Activated T-cell treated with anti-CD3 and anti-CD28 coated beads for 1 hour (primary cell): Measurements from ENCODE around the gene LRRC25.
"Not testable (repeated sequence)": the region's sequence is repeated elsewhere in the genome, so short reads cannot be mapped to it uniquely, and the experiment has no call there.

Experiments used
- DNase-seq: peaks from one replicate; pipeline ENCODE4 v3.0.0-alpha.2; 2020; ENCODE audit warnings: low read depth

LRRC25 gene

DNA sequence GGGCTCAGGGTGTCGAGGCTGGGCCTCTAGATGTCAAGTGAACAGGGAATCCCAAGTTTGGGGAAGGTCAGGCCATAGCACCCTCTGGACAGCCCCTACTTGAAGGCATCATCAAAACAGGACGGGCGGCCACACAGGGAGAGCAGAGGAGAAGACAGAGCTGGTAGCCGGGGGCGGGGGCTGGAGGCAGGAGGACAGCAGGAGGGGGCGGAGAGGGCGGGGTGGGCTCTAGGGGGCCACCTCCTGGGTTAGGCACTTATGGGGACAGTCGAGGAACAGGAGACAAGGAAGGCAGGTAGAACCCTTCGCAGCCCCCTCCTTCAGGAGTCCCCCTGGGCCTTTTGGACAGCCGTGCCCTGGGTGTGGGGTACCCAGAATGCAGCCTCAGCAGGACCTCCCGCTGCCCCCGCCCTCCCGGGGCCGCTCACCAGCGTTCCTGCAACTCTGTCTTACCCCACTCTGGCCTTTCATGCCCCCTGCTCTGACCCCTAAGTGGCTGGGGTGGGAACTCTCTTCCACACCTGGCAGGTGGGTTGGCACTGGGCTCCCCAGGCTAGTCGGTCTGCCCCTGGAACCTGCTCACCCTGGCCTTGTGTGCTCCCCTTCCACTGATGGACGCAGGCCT lies 27.6 kb upstream of the LRRC25 start:
- no peak for DNase-seq

DNA sequence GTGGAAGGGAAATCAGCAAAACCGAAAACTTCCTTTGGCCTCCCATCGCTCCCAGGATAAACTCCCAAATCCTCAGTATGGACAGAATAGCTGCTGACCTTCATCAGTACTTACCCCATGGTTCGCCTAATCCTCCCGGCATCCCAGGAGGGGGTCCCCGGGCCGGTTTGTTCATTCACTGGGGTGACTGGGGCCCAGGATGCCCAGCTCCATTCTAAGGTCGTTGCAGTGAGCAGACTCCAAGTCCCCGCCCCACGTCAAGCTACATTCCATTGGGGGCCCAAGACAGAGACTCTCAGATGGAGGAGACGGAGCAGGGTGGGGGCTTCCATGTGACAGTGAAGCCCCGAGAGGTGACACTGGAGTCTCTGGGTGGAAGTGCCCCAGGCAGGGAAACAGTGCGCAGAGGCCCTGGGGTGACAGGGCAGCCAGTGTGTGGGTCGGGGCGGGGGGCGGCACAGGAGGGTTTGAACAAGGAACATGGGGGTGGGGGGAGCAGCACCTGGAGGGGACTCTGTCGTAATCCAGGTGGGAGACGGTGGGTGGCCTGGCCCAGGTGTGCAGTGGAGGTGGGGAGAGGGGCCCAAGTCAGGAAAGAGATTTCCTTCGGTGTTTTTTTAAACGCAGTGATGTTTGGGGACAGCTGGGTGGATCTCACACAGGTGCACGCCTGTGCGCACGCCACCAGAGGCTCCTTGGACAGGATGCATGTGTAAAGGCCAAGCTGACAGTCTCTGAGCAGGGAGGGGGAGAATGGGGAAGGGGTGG lies 26.9 kb upstream of the LRRC25 start:
- no peak for DNase-seq

DNA sequence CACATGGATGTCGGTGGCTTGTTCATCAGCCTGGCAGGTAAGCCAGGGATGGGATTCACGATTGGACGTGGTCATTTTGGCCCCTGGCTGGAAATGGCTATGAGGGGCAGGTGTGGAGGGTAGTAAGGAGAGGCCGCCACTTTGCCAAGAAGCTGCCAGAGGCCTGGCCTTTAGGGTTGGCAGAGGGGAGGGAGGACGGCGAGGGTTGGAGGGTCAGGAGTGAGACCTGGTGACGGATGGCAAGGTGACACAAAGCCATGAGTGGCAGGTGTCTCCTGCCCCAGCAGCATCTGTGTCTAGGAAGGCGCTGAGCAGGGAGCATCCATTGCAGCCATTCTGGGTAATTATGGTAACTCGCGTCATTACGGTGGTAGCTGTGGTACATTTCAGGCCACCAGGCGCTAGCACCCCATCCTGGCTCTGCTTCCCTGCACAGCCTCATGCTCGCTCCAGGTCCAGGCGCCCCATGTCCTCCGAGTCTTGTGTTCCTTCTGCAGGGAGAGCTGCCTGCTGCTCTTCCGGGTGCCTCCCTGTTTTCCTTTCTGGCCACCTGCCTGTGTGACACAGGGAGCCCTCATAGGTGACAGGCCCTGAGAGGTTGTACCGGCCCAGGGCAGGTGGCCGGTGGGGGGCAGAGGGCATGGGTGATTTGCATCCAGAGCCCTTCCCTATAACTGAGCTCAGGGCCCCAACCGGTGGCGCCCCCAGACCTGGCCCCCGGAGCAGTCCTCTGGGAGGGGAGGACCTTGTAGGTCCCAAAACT lies 26.0 kb upstream of the LRRC25 start:
- DNase-seq = no peak

DNA sequence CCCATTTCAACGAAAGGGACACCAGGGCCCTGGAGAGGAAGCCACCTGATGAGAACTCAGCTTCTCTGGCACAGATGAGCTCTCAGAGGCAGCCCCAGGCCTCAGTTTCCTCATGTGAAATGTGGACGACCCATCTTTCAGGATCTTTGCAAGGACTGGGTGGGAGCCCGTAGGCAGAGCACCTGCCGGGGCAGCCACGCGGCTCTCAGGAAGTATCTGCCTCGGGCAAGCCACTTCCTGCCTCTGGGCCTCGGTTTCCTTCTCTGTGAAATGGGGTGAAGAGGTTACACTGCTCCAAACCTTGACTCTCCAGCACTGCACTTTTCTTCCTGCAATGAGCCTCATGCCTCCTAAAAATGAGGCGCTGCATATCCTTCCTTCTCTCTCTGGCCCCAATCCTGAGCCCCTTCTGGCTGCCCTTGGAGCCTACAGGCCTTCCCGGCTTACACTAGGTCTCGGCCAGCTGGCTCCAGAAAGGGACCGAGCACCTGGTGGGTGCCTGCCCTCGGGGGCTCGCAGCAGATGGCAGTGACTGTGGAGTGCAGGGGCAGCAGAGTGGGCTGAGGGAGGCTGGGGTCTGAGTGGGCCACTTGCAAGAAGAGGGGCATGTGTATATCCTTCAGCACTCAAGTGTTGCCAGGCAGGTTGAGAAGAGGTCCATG lies 25.2 kb upstream of the LRRC25 start:
- DNase-seq = no peak

DNA sequence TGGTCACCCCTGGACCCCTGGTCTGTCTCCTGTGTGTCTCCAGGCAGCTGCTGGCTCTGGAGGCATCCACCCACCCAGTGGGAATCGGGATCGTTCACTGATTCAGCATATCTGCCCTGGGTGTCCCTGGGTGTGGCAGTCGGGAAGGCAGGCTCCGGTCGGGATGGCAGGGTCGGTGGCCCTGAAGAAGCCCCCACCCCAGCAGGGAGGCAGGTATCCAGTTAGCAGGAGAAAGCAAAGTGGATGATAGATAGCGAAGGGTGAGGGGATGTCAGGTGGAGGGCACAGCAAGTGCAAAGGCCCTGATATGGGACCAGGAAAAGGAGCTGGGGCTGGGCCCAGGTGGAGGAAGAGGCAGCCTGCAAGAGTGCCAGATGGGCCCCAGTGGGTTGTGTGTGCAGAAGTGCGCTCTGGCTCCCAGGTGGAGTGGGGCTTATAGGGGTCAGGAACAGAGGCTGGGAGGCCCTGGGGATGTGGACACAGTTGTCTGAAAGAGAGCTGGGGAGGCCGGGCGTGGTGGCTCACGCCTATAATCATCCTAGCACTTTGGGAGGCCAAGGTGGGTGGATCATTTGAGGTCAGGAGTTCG lies 24.0 kb upstream of the LRRC25 start:
- DNase-seq = no peak

DNA sequence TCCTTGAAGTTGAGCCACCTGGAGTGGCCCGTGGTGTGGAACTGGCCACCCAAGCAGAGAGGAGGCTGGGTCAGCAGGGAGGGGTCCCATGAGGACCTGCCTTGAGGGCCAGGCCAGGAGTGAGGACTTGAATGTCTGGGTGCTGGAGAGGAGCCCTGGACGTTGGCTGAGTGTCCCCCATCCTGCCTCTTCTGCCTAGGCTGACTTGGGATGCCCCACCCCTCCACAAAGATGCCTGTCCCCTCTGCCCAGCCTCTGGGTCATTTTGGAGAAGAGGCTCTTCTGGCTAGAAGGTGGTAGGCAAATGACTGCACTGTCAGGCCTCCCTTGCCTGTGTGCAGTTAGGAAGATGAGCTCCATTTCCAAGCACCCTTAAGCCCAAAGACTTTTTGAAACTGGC lies 23.5 kb upstream of the LRRC25 start:
- no peak for DNase-seq

DNA sequence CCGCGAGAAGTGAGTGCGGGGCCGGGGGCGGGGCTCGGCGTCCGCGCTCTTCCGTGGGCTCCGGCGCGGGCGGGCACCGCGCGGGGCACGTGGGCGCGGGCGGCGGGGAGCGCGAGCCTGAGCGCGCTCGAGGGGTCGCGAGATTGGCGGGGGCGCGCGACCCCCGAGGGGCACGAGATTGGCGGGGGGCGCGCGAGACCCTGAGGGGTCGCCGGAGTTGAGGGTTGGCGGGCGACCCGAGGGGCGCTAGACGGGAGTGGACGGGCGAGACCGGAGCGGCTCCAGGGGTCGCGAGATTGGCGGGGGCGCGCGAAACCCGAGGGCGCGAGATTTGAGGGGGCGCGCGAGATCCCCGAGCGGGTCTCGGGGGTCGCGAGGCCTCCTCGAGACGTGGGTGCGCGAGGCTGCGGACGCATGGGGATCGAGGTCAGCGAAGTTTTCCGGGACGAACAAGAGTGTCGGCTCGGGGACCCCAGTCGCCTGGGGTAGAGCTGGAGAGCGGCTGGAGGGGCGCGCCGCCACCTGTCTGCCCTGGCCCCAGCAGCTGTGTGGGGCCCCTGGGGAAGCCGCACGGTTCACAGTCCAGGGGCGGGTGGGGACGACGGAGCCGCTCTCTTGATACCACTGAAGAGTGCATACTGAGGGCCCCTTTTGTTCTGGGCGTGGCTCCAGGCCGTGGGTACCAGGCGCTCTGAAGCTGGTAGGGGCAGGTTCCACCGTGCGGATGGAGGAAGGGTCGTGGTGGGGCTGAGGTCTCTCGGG lies 22.5 kb upstream of the LRRC25 start:
- DNase-seq = no peak

DNA sequence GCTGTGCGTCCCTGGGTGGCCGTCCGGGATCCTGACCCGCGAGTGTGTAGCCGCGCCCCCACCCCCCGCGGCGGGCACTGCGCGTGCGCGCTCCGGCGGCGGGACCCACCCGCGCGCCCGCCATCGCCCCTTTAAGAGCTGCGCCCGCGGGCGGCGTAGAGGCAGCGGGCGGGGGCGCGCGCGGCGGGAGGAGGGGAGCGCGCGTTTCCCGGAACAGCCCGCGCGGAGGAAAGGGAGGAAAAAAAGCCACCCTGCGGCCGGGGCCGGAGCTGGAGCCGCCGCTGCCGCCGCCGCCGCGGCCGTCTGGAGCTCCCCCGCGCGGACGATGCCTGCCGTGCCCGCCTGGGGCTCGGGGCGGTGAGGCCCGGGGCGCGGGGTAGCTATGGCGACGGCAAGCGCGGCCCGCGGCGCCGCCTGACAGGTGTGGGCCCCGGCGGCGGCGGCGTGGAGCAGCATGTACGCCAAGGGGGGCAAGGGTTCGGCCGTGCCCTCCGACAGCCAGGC lies 21.8 kb upstream of the LRRC25 start, which contains the start of gene SSBP4:
SSBP4 (plus strand) TSS at position 204 of the 504 bp plus-strand sequence; CDS start at position 455, 251 bp downstream.
- peak; percentile 54 for DNase-seq

DNA sequence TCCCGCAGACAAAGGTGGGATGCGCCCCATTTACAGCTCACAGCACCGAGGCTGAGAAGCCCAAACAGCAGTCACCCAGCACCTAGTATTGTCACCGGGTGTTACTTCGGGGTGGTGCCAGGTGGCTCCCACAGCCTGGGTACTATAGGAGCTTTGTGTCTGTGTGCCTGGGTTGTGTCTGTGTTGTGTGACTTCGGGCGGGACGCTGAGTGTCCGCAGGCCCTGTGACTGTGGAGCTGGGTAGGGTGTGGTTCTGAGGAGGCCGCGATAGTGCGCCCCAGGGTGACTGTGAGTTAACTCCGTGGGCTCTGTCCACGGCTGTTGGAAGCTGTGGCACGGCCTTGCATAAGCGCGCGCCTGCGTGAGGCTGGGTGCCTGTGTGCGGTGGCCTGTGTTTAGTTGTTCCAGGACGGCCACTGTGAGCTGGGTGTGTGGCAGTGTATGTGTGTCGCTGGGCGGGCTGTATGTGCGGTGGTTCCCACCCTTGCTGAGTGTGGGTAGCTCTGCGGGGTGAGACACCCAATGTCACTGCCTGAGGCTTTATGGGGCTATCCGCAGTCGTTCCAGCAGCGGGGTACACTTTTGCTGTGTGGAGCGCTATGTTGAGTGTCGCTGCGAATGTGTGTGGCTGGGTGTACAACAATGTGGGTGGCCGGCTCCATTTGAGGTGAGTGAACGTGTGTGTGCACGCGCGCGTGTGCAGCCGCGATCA lies 21.2 kb upstream of the LRRC25 start:
- DNase-seq = no peak

DNA sequence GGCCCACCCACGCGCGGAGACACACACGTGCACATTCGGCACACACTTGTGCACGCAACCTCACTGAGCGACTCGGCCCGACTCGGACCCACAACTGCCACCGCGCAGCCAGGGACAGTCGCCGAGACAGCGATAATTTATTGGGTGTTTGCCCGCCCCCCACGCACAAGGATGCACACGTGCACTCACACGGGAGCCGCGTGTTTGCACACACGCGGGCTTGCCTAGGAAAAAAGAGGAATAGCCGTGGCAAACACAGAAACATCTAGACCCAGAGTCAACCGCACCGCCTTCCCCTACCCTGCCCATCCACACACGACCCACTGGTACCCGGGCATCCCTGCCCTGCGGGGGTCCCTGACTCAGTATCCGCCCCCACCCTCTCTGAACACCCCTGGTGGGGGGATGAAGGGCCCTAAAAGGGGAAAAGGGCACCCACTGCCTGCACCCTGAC lies 20.6 kb upstream of the LRRC25 start:
- no peak for DNase-seq

DNA sequence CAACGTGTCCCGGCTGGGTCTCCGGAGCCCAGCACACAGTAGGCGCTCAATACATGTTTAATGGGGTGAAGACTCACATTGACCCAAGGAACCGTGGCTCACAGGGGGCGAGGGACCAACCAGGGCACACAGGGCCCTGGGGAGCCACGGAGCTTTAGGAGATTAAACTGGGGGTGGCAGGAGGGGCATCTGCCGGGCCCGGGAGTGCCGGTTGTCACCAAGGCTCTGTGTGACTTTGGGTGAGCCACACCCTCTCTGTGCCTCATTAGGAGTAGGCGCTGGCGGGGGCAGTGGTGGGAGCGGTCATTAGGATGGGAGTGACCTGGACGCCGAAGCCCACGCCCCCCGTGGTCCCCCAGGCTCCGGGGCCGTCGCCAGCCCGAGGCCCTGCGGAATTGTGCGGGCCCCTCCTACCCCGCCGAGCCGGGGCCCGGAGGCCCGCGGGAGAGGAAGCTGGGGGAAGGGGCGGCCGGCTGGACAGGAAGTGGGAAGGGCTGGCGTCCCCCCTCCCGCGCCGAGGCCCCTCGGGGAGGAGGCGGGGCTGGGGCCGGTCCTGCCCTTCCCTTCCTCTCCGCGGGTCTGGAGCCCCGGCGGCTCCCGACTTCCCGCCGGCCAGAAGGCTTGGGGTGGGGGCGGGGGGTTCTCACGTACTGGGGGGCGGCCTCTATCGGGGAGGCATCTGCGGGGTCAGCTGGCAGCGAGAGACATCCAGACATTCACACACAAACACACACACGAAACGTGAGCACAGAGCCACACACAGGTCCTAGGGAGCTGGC lies 20.0 kb upstream of the LRRC25 start:
- DNase-seq = no peak

DNA sequence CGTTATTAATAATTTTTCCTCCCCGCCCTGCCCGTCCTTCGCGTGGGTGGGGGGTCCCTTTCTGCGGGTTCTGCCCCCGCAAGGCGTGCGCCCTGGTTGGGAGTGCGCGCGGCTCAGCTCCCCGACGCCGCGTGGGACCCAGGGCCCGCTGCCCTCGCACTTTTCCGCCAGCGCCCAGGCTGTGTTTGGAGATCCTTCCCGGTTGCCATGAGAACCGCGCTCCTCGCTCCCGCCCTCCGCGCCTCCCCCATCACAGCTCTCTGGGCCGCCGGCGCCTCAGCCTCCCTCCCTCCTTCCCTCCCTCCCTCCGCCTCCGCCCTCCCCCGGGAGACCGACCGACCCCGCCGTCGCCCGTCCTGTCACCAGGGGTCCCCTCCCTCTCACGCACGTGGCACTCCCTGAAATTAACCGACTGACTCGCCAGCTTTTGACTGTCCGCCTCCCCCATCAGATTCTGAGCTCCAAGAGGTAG lies 19.4 kb upstream of the LRRC25 start:
- no peak for DNase-seq

DNA sequence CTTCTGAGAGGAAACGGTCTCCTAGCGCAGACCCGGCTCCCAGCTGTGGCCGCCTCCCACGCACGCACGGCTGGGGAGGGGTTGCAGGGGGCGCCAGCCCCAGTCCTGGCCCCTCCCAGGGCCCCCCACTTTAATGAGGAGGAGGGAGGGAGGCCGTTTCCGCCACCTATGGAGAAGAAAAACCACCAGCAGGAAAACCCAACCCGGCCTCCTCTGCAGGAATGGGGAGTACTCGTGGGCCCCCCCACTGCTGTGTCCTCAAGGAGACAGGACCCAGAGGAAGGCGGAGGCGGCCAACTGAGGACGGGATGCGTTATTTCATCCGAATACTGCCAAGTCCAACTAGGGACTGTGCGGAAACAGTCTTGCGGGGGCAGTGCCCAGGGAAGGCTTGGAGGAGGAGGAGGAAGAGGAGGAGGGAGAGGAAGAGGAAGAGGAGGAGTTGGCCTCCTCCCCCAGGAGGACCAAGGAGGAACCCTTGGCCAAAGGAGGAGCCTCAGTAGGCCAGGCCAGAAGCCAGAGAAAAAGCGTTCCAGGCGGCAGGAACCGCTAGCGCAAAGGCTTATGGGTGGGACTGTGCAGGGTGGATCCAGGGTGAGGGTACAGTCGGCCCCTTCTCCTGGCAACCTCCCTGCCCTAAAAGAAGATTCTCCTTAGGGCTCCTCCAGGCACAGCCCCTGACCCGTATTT lies 17.9 kb upstream of the LRRC25 start:
- DNase-seq = no peak

DNA sequence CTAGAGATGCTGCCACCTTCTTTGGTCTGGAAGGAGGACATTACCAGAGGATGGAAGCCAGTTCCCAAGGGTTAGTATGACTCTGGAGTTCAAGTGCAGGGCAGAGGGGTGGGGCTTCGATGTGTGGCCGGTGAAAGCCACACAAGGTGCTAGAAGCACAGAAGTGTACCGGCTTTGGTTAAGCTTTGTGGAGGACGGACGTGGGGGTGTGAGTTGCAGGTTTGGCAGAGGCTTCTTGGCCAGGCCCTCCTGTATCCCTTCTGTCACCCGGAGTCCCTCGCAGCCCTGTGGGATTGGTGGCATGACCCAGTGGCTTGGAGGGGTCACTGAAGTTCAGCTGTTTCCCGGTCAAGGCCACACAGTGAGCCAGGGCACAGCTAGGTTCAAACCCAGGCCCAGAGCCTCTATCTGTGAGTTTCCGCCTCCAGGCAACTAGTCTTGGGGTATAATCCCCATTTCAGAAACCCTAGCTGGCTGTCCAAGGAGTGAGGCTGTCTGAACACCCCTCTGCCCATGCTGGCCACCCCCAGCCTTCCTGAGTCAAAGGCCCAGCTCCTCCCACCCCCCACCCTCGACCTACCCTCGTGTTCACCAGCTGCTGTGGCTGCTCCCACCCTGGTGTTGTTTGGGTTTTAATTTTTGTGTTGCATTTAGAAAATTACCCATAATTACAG lies 17.2 kb upstream of the LRRC25 start:
- DNase-seq = no peak

DNA sequence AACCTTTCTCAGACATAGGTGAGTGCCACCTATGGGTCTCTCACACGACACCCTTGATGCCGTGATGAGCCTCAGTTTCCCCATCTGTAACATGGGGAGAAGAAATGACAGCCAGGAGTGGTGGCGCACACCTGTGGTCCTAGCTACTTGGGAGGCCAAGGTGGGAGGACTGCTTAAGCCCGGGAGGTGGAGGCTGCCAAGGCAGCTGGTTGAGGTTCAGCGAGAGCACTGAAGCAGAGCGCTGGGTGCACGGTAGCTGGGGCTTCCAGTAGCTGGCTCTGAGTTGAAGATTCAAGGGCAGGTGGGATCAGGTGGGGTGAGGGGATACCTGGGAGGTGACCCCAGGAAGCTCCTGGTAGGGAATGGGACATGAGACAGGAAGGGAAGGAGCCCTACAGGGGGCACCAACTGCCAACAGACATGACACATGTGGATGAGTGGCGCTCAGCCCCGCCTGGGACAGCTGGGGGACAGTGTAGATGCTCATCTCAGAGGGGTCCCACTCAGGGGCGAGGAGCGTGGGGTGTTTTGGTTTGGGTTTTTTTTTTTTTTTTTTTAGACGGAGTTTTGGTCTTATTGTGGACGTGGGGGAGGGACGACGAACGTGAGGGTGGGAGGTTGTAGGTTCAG lies 15.3 kb upstream of the LRRC25 start:
- DNase-seq = no peak

DNA sequence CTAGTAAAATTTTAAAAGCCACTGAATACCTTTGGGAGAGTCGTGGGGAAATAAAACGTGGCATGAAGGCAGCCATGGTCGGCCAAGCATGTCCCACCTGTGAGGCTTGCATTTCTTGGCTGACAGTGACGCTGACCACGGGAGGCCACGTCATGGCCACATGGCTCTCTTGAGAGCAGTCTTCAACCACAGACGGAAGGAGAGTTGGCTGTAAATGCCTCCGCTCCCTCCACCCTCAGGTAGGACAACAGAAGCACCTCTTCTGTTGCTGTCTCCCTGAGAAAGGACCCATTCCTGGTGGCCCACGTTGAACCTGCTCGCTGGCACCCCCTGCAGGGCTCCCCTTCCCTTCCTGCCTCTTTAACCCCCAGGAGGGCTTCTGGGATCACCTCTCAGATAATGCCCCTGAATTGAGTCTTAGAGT lies 10.6 kb upstream of the LRRC25 start:
- no peak for DNase-seq

DNA sequence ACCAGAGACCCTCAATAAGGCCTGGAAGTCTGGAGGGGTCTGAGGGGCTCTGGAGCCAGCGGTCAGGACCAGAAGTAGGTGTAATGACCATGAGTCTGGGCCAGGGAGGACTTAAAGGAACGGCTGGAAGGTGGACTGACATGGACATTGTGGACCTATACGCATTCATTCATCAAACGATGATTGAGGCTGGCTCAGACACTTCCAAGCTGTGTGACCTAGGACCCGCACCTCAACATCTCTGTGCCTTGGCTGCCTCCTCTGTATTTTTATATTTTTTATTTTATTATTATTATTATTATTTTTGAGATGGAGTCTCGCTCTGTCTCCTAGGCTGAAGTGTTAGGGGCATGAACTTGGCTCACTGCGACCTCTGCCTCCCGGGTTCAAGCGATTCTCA lies 9.3 kb upstream of the LRRC25 start:
- no peak for DNase-seq

DNA sequence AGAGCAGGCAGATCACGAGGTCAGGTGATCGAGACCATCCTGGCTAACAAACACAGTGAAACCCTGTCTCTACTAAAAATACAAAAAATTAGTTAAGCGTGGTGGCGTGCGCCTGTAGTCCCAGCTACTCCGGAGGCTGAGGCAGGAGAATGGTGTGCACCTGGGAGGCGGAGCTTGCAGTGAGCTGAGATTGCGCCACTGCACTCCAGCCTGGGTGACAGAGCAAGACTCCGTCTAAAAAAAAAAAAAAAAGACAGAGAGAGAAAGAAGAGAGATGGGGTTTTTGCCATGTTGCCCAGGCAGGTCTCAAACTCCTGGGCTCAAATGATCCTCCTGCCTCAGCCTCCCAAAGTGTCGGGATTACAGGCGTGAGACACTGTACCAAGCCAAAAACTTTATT lies 8.3 kb upstream of the LRRC25 start:
- DNase-seq = not testable (repeated sequence)
